IPS-15b (cell line): ENCODE measurements around the gene CYP27A1.

ENCODE experiments used
- H3K27me3 ChIP-seq: one replicate; pipeline ENCODE4 v1.6.1; 2013; ENCODE audit warnings: low read length; ENCODE audit not compliant: control insufficient read depth, insufficient read depth
- H3K36me3 ChIP-seq: one replicate; pipeline ENCODE4 v1.6.1; 2013; ENCODE audit warnings: low read length; ENCODE audit not compliant: control insufficient read depth, insufficient read depth
- H3K4me1 ChIP-seq: one replicate; pipeline ENCODE4 v1.6.1; 2013; ENCODE audit warnings: mild to moderate bottlenecking, low read length; ENCODE audit not compliant: control insufficient read depth, insufficient read depth
- H3K4me3 ChIP-seq: one replicate; pipeline ENCODE4 v1.5.1; 2013; ENCODE audit warnings: low read depth, low read length
- H3K9ac ChIP-seq: one replicate; pipeline ENCODE4 v1.6.1; 2013; ENCODE audit warnings: low read depth, mild to moderate bottlenecking, low read length
- H3K9me3 ChIP-seq: one replicate; pipeline ENCODE4 v1.6.1; 2013; ENCODE audit warnings: mild to moderate bottlenecking, low read length; ENCODE audit not compliant: control insufficient read depth, insufficient read depth

Gene CYP27A1

GRCh38 chr2:218827701-218828476 lies 45.9 kb downstream of the CYP27A1 start:
- peaks cover 2% of the 10 kb centered on the region for H3K27me3 ChIP-seq
- H3K4me3 ChIP-seq = no peak overlapping the region

GRCh38 chr2:218828477-218828778 lies 46.5 kb downstream of the CYP27A1 start:
- H3K4me3 ChIP-seq = no peak overlapping the region
- peaks cover 3% of the 10 kb centered on the region for H3K27me3 ChIP-seq
- H3K9ac ChIP-seq = no peak overlapping the region
- no peaks in the 10 kb centered on the region for H3K4me1 ChIP-seq
- H3K36me3 ChIP-seq = no peaks in the 10 kb centered on the region
- no peaks in the 10 kb centered on the region for H3K9me3 ChIP-seq

More at GRCh38 chr2:218827701-218828476, 45.9 kb downstream of the CYP27A1 start:
- H3K4me1 ChIP-seq = no peaks in the 10 kb centered on the region
- H3K9me3 ChIP-seq = no peaks in the 10 kb centered on the region
- H3K36me3 ChIP-seq = no peaks in the 10 kb centered on the region
- H3K9ac ChIP-seq = no peak overlapping the region

GRCh38 chr2:218829868-218830451 lies 48.0 kb downstream of the CYP27A1 start:
- no peaks in the 10 kb centered on the region for H3K36me3 ChIP-seq
- H3K27me3 ChIP-seq = peaks cover 3% of the 10 kb centered on the region
- H3K4me1 ChIP-seq = no peaks in the 10 kb centered on the region
- no peaks in the 10 kb centered on the region for H3K9me3 ChIP-seq
- no peak overlapping the region for H3K9ac ChIP-seq
- H3K4me3 ChIP-seq = no peak overlapping the region

- no peak overlapping the region for H3K9ac ChIP-seq
- H3K4me3 ChIP-seq = no peak overlapping the region
- no peaks in the 10 kb centered on the region for H3K4me1 ChIP-seq
- peaks cover 3% of the 10 kb centered on the region for H3K27me3 ChIP-seq
- no peaks in the 10 kb centered on the region for H3K36me3 ChIP-seq
- no peaks in the 10 kb centered on the region for H3K9me3 ChIP-seq
Observed at GRCh38 chr2:218830526-218831306, 48.8 kb downstream of the CYP27A1 start.

GRCh38 chr2:218831378-218831990 lies 49.5 kb downstream of the CYP27A1 start, which contains the start of gene PRKAG3:
TSS of gene PRKAG3 (minus strand) at chr2:218831803.
- H3K9ac ChIP-seq = no peak within 1 kb of the TSS
- H3K27me3 ChIP-seq = peaks cover 3% of the 10 kb centered on the region
- no peaks in the 10 kb centered on the region for H3K4me1 ChIP-seq
- no peaks in the 10 kb centered on the region for H3K36me3 ChIP-seq
- no peaks in the 10 kb centered on the region for H3K9me3 ChIP-seq
- no peak within 1 kb of the TSS for H3K4me3 ChIP-seq

GRCh38 chr2:218832081-218832480 lies 50.1 kb downstream of the CYP27A1 start:
- no peaks in the 10 kb centered on the region for H3K36me3 ChIP-seq
- no peaks in the 10 kb centered on the region for H3K9me3 ChIP-seq
- H3K9ac ChIP-seq = no peak overlapping the region
- H3K4me1 ChIP-seq = no peaks in the 10 kb centered on the region
- peaks cover 3% of the 10 kb centered on the region for H3K27me3 ChIP-seq
- no peak overlapping the region for H3K4me3 ChIP-seq

GRCh38 chr2:218832520-218832919 lies 50.6 kb downstream of the CYP27A1 start:
- Histone ChIP-seq H3K9me3 (no peaks in the 10 kb centered on the region), H3K4me3 (no peak overlapping the region), H3K27me3 (peaks cover 3% of the 10 kb centered on the region), H3K4me1 (no peaks in the 10 kb centered on the region), H3K9ac (no peak overlapping the region), H3K36me3 (no peaks in the 10 kb centered on the region)

- Histone ChIP-seq H3K36me3 (no peaks in the 10 kb centered on the region), H3K9me3 (no peaks in the 10 kb centered on the region), H3K9ac (no peak overlapping the region), H3K27me3 (peaks cover 3% of the 10 kb centered on the region), H3K4me1 (no peaks in the 10 kb centered on the region), H3K4me3 (no peak overlapping the region)
Observed at GRCh38 chr2:218833023-218833609, 51.2 kb downstream of the CYP27A1 start.

GRCh38 chr2:218834685-218835084 lies 52.7 kb downstream of the CYP27A1 start:
- H3K4me3 ChIP-seq = no peak overlapping the region
- no peaks in the 10 kb centered on the region for H3K9me3 ChIP-seq
- H3K36me3 ChIP-seq = no peaks in the 10 kb centered on the region
- peaks cover 3% of the 10 kb centered on the region for H3K27me3 ChIP-seq
- no peak overlapping the region for H3K9ac ChIP-seq
- H3K4me1 ChIP-seq = no peaks in the 10 kb centered on the region

GRCh38 chr2:218837495-218837894 lies 55.5 kb downstream of the CYP27A1 start:
- Histone ChIP-seq H3K36me3 (no peaks in the 10 kb centered on the region), H3K27me3 (peaks cover 3% of the 10 kb centered on the region), H3K9me3 (no peaks in the 10 kb centered on the region), H3K4me1 (no peaks in the 10 kb centered on the region), H3K9ac (no peak overlapping the region), H3K4me3 (no peak overlapping the region)

GRCh38 chr2:218839430-218839829 lies 57.5 kb downstream of the CYP27A1 start:
- Histone ChIP-seq H3K36me3 (no peaks in the 10 kb centered on the region), H3K27me3 (no peaks in the 10 kb centered on the region), H3K4me3 (no peak overlapping the region)

More at GRCh38 chr2:218839430-218839829, 57.5 kb downstream of the CYP27A1 start:
- Histone ChIP-seq H3K4me1 (no peaks in the 10 kb centered on the region), H3K9ac (no peak overlapping the region), H3K9me3 (no peaks in the 10 kb centered on the region)
